MM.1S (cell line): ENCODE results near the gene ASPDH.

Source experiments
- DNase-seq: peaks from one replicate; pipeline ENCODE4 v3.0.0-alpha.2; 2015
- H2AFZ ChIP-seq: fragments of 300-600 bp; sonication (generic); 2 replicates; pipeline ENCODE4 v1.6.0; 2016; ENCODE audit warnings: antibody characterized with exemption, low read length
- H3F3A ChIP-seq: fragments of 300-600 bp; sonication (generic); 2 replicates; pipeline ENCODE4 v1.6.1; 2016; ENCODE audit warnings: mild to moderate bottlenecking, antibody characterized with exemption, low read length, moderate library complexity, mixed read lengths; ENCODE audit not compliant: insufficient read depth
- H3K27ac ChIP-seq: fragments of 300-600 bp; sonication (generic); 2 replicates; pipeline ENCODE4 v1.5.1; 2016; ENCODE audit warnings: mild to moderate bottlenecking, low read length
- H3K27me3 ChIP-seq: fragments of 300-600 bp; sonication (generic); replicated peaks from 2 replicates; pipeline ENCODE4 v1.6.0; 2016; ENCODE audit warnings: low read length; ENCODE audit not compliant: insufficient read depth
- H3K36me3 ChIP-seq: fragments of 300-600 bp; sonication (generic); replicated peaks from 2 replicates; pipeline ENCODE4 v1.6.1; 2016; ENCODE audit warnings: mild to moderate bottlenecking, low read length, mixed read lengths; ENCODE audit not compliant: insufficient read depth
- H3K4me1 ChIP-seq: fragments of 300-600 bp; sonication (generic); 2 replicates; pipeline ENCODE4 v1.6.1; 2016; ENCODE audit warnings: low read length, mixed read lengths
- H3K4me2 ChIP-seq: fragments of 300-600 bp; sonication (generic); 2 replicates; pipeline ENCODE4 v1.6.0; 2016; ENCODE audit warnings: low read depth, low read length
- H3K4me3 ChIP-seq: fragments of 300-600 bp; sonication (generic); 2 replicates; pipeline ENCODE4 v1.5.1; 2016; ENCODE audit warnings: low read length, mixed read lengths
- H3K79me2 ChIP-seq: fragments of 300-600 bp; sonication (generic); 2 replicates; pipeline ENCODE4 v1.6.1; 2016; ENCODE audit warnings: mixed run types, low read length, mixed read lengths
- H3K9ac ChIP-seq: fragments of 300-600 bp; sonication (generic); 2 replicates; pipeline ENCODE4 v1.6.1; 2016; ENCODE audit warnings: low read length, mixed read lengths
- H3K9me2 ChIP-seq: fragments of 300-600 bp; sonication (generic); replicated peaks from 2 replicates; pipeline ENCODE4 v1.6.1; 2016; ENCODE audit warnings: mild to moderate bottlenecking, low read length, mixed read lengths; ENCODE audit not compliant: insufficient read depth
- H3K9me3 ChIP-seq: fragments of 300-600 bp; sonication (generic); replicated peaks from 2 replicates; pipeline ENCODE4 v1.6.1; 2016; ENCODE audit warnings: mild to moderate bottlenecking, low read length, mixed read lengths; ENCODE audit not compliant: insufficient read depth
- H4K20me1 ChIP-seq: fragments of 300-600 bp; sonication (generic); 2 replicates; pipeline ENCODE4 v1.6.1; 2016; ENCODE audit warnings: mild to moderate bottlenecking, low read length, moderate library complexity, mixed read lengths; ENCODE audit not compliant: insufficient read depth
- EZH2 ChIP-seq: fragments of 300-600 bp; sonication (generic); optimal IDR thresholded peaks from 2 replicates; pipeline ENCODE3; 2017; ENCODE audit warnings: low read depth, mild to moderate bottlenecking, antibody characterized with exemption, low read length, mixed read lengths
- EZH2phosphoT487 ChIP-seq: fragments of 300-600 bp; sonication (generic); IDR thresholded peaks from 2 replicates; pipeline ENCODE4 v1.6.1; 2018; ENCODE audit warnings: antibody characterized with exemption, low read length
- TF ChIP-seq, protein P1 (sequence below): fragments of 300-600 bp; sonication (generic); IDR thresholded peaks from 2 replicates; pipeline ENCODE4 v1.5.1; 2016; ENCODE audit warnings: antibody characterized with exemption, low read length, mixed read lengths

Gene ASPDH

DNA sequence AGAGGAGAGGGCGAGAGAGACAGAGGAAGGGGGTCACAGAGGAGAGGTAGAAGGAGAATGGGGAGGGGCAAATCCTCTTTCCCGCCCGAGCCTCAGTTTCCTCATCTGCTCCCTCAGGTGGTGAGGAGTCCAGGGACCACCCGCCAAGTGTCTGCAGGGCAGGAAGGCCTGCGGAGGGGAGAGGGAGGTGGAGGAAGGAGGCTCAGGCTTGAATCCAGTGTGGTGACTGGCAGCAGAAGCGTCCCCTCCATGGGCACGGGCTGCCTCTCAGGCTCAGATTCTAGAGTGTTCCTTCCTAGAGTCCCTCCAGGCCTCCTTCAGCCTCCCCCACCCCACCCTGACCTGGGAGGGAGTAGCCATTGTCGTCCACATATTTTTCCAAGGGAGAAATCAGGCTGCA lies 20.5 kb downstream of the ASPDH start:
- no peaks in the 10 kb centered on the region for H3K27me3 ChIP-seq
- TF ChIP-seq, protein P1, sequence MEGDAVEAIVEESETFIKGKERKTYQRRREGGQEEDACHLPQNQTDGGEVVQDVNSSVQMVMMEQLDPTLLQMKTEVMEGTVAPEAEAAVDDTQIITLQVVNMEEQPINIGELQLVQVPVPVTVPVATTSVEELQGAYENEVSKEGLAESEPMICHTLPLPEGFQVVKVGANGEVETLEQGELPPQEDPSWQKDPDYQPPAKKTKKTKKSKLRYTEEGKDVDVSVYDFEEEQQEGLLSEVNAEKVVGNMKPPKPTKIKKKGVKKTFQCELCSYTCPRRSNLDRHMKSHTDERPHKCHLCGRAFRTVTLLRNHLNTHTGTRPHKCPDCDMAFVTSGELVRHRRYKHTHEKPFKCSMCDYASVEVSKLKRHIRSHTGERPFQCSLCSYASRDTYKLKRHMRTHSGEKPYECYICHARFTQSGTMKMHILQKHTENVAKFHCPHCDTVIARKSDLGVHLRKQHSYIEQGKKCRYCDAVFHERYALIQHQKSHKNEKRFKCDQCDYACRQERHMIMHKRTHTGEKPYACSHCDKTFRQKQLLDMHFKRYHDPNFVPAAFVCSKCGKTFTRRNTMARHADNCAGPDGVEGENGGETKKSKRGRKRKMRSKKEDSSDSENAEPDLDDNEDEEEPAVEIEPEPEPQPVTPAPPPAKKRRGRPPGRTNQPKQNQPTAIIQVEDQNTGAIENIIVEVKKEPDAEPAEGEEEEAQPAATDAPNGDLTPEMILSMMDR: no peak
- TF ChIP-seq EZH2 (no peak), EZH2phosphoT487 (no peak)
- H3K9me2 ChIP-seq: no peaks in the 10 kb centered on the region
- H2AFZ ChIP-seq: no peak overlapping the region
- no peaks in the 10 kb centered on the region for H3K9me3 ChIP-seq
- H3K4me2 ChIP-seq: no peak overlapping the region
- H4K20me1 ChIP-seq: no peaks in the 10 kb centered on the region
- no peaks in the 10 kb centered on the region for H3K4me1 ChIP-seq
- H3K9ac ChIP-seq: no peak overlapping the region
- H3K27ac ChIP-seq: no peak overlapping the region
- no peaks in the 10 kb centered on the region for H3K36me3 ChIP-seq
- H3F3A ChIP-seq: no peaks in the 10 kb centered on the region
- no peaks in the 10 kb centered on the region for H3K79me2 ChIP-seq
- H3K4me3 ChIP-seq: no peak overlapping the region
- DNase-seq: no peak

DNA sequence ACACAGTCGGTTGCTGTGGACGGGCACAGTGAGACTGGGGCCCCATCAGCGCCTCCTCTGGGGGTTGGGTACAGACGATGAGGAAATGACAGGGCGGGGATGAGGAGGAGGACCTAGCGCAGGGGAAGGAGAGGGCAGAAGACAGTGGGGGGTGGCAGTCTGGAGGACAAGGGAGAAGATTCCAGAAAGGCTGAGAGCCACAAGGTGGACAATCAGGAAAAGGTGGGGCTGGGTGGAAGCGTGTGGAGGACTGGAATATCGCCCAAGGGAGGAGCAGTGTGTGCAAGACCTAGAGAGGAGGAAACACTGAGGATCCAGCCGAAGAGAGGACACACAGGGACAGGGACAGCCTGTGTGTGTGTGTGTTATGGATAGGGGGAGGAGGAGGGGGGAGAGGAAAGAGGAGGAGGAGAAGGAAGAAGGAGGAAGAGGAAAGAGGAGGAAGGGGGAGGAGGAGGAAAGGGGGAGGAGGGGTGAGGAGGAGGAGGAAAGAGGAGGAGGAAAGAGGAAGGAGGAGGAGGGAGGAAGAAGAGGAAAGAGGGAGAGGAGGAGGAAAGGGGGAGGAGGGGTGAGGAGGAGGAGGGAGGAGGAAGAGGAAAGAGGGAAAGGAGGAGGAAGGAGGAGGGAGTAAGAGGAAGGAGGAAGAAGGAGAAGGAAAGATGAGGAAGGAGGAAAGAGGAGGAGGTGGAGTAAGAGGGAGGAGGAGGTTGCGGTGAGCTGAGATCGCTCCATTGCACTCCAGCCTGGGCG lies 21.2 kb downstream of the ASPDH start:
- H3K9me3 ChIP-seq: no peaks in the 10 kb centered on the region
- TF ChIP-seq, protein P1: no peak
- TF ChIP-seq EZH2phosphoT487: no peak
- TF ChIP-seq EZH2: no peak

DNA sequence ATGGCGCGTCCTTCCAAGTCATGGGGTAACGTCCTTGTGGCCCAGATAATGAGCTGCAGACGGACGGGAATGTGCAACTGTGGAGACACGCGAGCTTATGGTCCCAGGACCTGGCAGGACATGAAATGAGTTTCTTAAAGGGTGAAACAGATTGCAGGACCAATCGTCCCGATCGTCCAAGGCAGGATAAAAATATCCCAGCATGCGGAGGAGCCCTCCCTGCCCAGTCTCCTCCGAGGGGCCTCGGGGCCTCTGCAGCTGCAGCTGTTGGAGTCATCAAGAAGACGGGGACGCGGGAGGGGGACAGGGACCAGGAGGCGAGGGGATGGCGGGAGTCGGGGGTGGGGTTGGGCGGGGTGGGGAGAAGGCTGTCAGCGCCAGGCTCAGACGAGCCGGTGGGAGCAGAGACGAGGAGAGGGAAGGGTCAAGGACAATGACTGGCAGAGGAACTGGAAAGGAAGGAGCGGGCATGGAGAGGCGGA lies 22.7 kb downstream of the ASPDH start:
- Histone ChIP-seq H3K9me2 (no peaks in the 10 kb centered on the region), H3K36me3 (no peaks in the 10 kb centered on the region), H3K4me2 (no peak overlapping the region), H3K9me3 (no peaks in the 10 kb centered on the region), H3K27ac (no peak overlapping the region), H3K79me2 (no peaks in the 10 kb centered on the region), H3K4me1 (no peaks in the 10 kb centered on the region), H3K4me3 (no peak overlapping the region), H2AFZ (no peak overlapping the region), H3K9ac (no peak overlapping the region), H3F3A (no peaks in the 10 kb centered on the region), H3K27me3 (no peaks in the 10 kb centered on the region), H4K20me1 (no peaks in the 10 kb centered on the region)
- no peak for DNase-seq
- TF ChIP-seq EZH2 (no peak), EZH2phosphoT487 (no peak)
- TF ChIP-seq, protein P1: no peak

More for the DNA sequence above, 21.2 kb downstream of the ASPDH start:
- Histone ChIP-seq H3K9ac (no peak overlapping the region), H3K36me3 (no peaks in the 10 kb centered on the region), H3K4me1 (no peaks in the 10 kb centered on the region), H4K20me1 (no peaks in the 10 kb centered on the region), H2AFZ (no peak overlapping the region), H3K4me2 (no peak overlapping the region), H3K27me3 (no peaks in the 10 kb centered on the region), H3F3A (no peaks in the 10 kb centered on the region), H3K9me2 (no peaks in the 10 kb centered on the region), H3K27ac (no peak overlapping the region), H3K4me3 (no peak overlapping the region), H3K79me2 (no peaks in the 10 kb centered on the region)
- DNase-seq: no peak
